SK-N-SH treated with all-trans-retinoic acid at 6 μM for 48 hours (cell line): ENCODE measurements around the gene ADGRB2.

Experiments
- ATAC-seq: fragments of 200-7000 bp; cut with Tn5 transposase; 3 replicates; pipeline ENCODE4 v1.9.1; 2020; ENCODE audit warnings: mild to moderate bottlenecking, moderate library complexity
- ARNTL ChIP-seq: fragments of 450-650 bp; formaldehyde crosslinking; IDR thresholded peaks from 2 replicates; pipeline ENCODE4 v1.5.0; 2020; ENCODE audit warnings: low read depth, mild to moderate bottlenecking, moderate library complexity, borderline replicate concordance
- BACH2 ChIP-seq: fragments of 250-450 bp; sonication (Bioruptor Pico); IDR thresholded peaks from 2 replicates; pipeline ENCODE4 v1.9.0; 2021; ENCODE audit warnings: mild to moderate bottlenecking, borderline replicate concordance
- CSDC2 ChIP-seq: fragments of 250-450 bp; sonication (Bioruptor Pico); IDR thresholded peaks from 2 replicates; pipeline ENCODE4 v1.5.0; 2020; ENCODE audit warnings: mild to moderate bottlenecking, moderate library complexity
- ESRRG ChIP-seq: fragments of 250-450 bp; sonication (Bioruptor Pico); IDR thresholded peaks from 2 replicates; pipeline ENCODE4 v1.6.1; 2021; ENCODE audit warnings: mild to moderate bottlenecking
- GLIS3 ChIP-seq: fragments of 250-450 bp; sonication (Bioruptor Pico); IDR thresholded peaks from 2 replicates; pipeline ENCODE4 v1.5.0; 2020; ENCODE audit warnings: mild to moderate bottlenecking, moderate library complexity
- OSR1 ChIP-seq: fragments of 250-450 bp; sonication (Bioruptor Pico); IDR thresholded peaks from 2 replicates; pipeline ENCODE4 v1.8.0; 2022; ENCODE audit warnings: moderate library complexity, mild to moderate bottlenecking, inconsistent platforms
- PATZ1 ChIP-seq: fragments of 250-450 bp; sonication (Bioruptor Pico); IDR thresholded peaks from 2 replicates; pipeline ENCODE4 v1.8.0; 2020; ENCODE audit warnings: mild to moderate bottlenecking, moderate library complexity, borderline replicate concordance
- RARB ChIP-seq: fragments of 250-450 bp; sonication (Bioruptor Pico); IDR thresholded peaks from 2 replicates; pipeline ENCODE4 v1.8.0; 2021; ENCODE audit warnings: mild to moderate bottlenecking, moderate library complexity
- SNAI2 ChIP-seq: fragments of 250-450 bp; sonication (Bioruptor Pico); IDR thresholded peaks from 2 replicates; pipeline ENCODE4 v1.5.0; 2020; ENCODE audit warnings: mild to moderate bottlenecking, moderate library complexity
- TCF4 ChIP-seq: fragments of 250-450 bp; sonication (Bioruptor Pico); IDR thresholded peaks from 2 replicates; pipeline ENCODE4 v1.8.0; 2021; ENCODE audit warnings: mild to moderate bottlenecking, moderate library complexity, borderline replicate concordance
- TOX ChIP-seq: fragments of 250-450 bp; sonication (Bioruptor Pico); IDR thresholded peaks from 2 replicates; pipeline ENCODE4 v1.8.0; 2021; ENCODE audit warnings: mild to moderate bottlenecking, moderate library complexity, borderline replicate concordance
- TSHZ2 ChIP-seq: fragments of 250-450 bp; sonication (Bioruptor Pico); IDR thresholded peaks from 2 replicates; pipeline ENCODE4 v1.5.0; 2020; ENCODE audit warnings: mild to moderate bottlenecking, moderate library complexity
- ZC3H10 ChIP-seq: fragments of 250-450 bp; sonication (Bioruptor Pico); IDR thresholded peaks from 2 replicates; pipeline ENCODE4 v1.5.1; 2021; ENCODE audit warnings: mild to moderate bottlenecking, moderate library complexity
- ZFP3 ChIP-seq: fragments of 250-450 bp; sonication (Bioruptor Pico); IDR thresholded peaks from 2 replicates; pipeline ENCODE4 v1.5.0; 2020; ENCODE audit warnings: mild to moderate bottlenecking, moderate library complexity
- ZFP30 ChIP-seq: fragments of 450-650 bp; formaldehyde crosslinking; IDR thresholded peaks from 2 replicates; pipeline ENCODE4 v1.5.0; 2022; ENCODE audit warnings: mild to moderate bottlenecking, moderate library complexity
- ZNF565 ChIP-seq: fragments of 450-650 bp; formaldehyde crosslinking; conservative IDR thresholded peaks from 2 replicates; pipeline ENCODE4 v1.5.0; 2020; ENCODE audit warnings: low read depth, mild to moderate bottlenecking, moderate library complexity
- ZNF70 ChIP-seq: fragments of 450-650 bp; formaldehyde crosslinking; IDR thresholded peaks from 2 replicates; pipeline ENCODE4 v1.5.0; 2020; ENCODE audit warnings: mild to moderate bottlenecking, moderate library complexity
- TF ChIP-seq, protein P1 (sequence below): fragments of 250-450 bp; sonication (Bioruptor Pico); IDR thresholded peaks from 2 replicates; pipeline ENCODE4 v1.8.0; 2021; ENCODE audit warnings: low read depth, mild to moderate bottlenecking, moderate library complexity, borderline replicate concordance
- TF ChIP-seq, protein P2 (sequence below): fragments of 250-450 bp; sonication (Bioruptor Pico); IDR thresholded peaks from 2 replicates; pipeline ENCODE4 v1.5.1; 2020; ENCODE audit warnings: low read depth, mild to moderate bottlenecking, moderate library complexity
- TF ChIP-seq, protein P3 (sequence below): fragments of 250-450 bp; sonication (Bioruptor Pico); IDR thresholded peaks from 2 replicates; pipeline ENCODE4 v1.5.1; 2021; ENCODE audit warnings: mild to moderate bottlenecking, moderate library complexity

Gene ADGRB2

DNA sequence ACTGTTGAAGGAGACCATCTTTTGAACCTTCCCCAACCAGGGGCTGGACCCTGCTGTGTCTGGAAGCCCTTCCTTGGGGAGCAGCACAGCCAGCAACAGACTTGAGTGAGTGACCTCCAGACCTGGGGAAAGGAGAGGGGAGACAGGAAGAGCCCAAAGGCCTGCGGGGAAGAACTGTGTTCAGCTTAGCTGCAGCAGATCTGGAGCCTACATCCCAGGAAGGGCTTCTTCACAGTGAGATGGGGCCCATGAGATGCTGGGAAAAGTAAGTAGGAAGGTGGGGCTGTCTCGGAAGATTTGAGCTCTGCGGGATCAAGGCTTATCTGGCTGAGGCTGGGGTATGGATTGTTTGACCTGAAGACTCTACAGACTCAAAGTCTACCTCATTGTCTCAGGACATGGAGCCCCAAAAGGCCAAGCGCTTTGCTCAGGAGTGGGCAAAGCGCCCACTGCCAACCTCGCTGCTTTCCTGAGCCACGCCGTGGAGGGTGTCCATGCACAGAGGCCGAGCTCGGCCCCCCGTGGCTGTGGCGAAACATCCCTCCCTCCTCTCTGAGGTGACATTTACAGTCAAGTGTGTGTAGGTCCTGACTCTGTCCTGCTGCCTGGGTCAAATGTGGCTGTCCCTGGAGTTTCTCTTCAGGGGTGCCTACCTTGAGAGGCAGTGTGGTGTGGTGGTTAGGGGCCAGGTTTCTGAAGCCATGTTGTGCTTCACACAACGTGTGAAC, 27.2 kb upstream of the ADGRB2 start:
- TF ChIP-seq PATZ1 (CRISPR knock-in tag), result no peak
- ATAC-seq, result no peak

- no peak for TF ChIP-seq ZFP3
- no peak for TF ChIP-seq BACH2 (CRISPR knock-in tag)
- TF ChIP-seq ZC3H10 (CRISPR knock-in tag), result no peak
- TF ChIP-seq, all 23 proteins: peak for 0
- ATAC-seq, result no peak
Measured at GRCh38 chr1:31790641-31791091, 26.5 kb upstream of the ADGRB2 start.

GRCh38 chr1:31790140-31790539, 26.0 kb upstream of the ADGRB2 start:
- ATAC-seq, result no peak
- TF ChIP-seq, protein P1, sequence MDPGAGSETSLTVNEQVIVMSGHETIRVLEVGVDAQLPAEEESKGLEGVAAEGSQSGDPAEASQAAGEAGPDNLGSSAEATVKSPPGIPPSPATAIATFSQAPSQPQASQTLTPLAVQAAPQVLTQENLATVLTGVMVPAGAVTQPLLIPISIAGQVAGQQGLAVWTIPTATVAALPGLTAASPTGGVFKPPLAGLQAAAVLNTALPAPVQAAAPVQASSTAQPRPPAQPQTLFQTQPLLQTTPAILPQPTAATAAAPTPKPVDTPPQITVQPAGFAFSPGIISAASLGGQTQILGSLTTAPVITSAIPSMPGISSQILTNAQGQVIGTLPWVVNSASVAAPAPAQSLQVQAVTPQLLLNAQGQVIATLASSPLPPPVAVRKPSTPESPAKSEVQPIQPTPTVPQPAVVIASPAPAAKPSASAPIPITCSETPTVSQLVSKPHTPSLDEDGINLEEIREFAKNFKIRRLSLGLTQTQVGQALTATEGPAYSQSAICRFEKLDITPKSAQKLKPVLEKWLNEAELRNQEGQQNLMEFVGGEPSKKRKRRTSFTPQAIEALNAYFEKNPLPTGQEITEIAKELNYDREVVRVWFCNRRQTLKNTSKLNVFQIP (CRISPR knock-in tag), result no peak
- no peak for TF ChIP-seq TOX (CRISPR knock-in tag)
- TF ChIP-seq, protein P2, sequence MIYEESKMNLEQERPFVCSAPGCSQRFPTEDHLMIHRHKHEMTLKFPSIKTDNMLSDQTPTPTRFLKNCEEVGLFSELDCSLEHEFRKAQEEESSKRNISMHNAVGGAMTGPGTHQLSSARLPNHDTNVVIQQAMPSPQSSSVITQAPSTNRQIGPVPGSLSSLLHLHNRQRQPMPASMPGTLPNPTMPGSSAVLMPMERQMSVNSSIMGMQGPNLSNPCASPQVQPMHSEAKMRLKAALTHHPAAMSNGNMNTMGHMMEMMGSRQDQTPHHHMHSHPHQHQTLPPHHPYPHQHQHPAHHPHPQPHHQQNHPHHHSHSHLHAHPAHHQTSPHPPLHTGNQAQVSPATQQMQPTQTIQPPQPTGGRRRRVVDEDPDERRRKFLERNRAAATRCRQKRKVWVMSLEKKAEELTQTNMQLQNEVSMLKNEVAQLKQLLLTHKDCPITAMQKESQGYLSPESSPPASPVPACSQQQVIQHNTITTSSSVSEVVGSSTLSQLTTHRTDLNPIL (CRISPR knock-in tag), result no peak

DNA sequence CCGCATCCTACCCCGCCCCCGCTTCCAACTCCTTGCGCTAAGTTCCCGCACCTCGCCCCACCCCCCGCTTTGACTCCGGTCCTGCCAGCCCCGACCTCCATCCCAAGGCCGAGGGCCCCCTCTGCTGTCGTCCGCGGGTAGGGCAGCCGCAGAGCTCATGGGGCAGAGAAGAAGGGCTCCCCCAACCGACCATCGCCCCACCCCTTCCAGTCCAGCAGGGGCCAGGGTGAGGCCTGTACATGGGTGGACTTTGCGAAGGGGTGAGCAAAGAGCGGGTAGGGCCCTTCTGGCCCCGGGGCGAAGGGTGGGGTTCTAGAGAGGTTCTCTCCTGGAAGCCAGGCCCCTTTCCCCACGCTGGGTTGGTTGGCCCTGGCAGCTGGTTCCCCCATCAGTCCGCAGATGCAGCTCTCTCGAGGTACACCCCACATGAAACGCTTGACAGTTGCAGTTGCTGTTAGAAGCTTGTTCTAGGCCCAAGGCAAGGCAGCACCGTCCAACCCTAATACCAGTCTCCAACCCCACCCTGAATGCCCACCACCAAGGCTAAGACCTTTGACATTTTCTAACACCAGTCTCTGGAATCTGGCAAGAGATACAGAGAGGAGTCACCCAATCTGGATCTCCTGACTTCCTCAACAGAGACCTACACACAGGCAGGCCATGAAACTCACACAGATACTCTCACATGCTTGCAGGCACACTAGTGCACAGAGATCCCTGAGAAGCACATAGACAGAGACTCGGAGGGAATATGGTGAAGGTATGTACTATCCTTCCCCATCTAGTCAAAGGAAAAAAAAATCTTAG, 25.3 kb upstream of the ADGRB2 start:
- peak; percentile 89 for ATAC-seq
- TF ChIP-seq ESRRG (CRISPR knock-in tag) (no peak), ZNF70 (CRISPR knock-in tag) (no peak), CSDC2 (CRISPR knock-in tag) (no peak), ARNTL (no peak), ZFP30 (CRISPR knock-in tag) (no peak), SNAI2 (CRISPR knock-in tag) (no peak), ZFP3 (no peak), BACH2 (CRISPR knock-in tag) (no peak), TCF4 (CRISPR knock-in tag) (no peak), GLIS3 (CRISPR knock-in tag) (no peak)

DNA sequence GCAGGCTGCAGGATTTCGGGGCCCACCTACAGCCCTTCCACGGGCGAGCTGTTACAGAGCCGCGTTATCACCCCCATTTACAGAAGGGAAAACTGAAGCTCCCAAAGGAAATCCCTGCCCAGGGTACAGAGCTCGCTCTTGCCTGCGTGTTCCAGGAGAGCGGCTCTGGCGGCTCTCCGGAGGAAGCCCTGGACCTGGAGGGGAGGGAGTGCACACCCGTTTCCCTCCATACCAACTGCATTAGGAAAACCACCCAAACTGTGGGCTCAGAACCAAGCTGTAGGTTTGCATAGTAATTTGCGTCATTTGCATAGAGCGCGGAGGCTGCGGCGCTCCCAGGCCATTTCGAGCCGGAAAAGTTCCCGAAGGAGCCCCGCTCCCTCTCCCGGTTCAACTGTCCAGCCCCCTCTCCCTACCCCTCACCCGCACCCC, 24.7 kb upstream of the ADGRB2 start:
- peak; percentile 71 for ATAC-seq
- TF ChIP-seq CSDC2 (CRISPR knock-in tag) (no peak), OSR1 (CRISPR knock-in tag) (no peak), ZNF70 (CRISPR knock-in tag) (no peak), ZNF565 (CRISPR knock-in tag) (no peak), SNAI2 (CRISPR knock-in tag) (no peak), TSHZ2 (CRISPR knock-in tag) (no peak), GLIS3 (CRISPR knock-in tag) (no peak), TOX (CRISPR knock-in tag) (no peak), RARB (CRISPR knock-in tag) (no peak)
- TF ChIP-seq, protein P1 (CRISPR knock-in tag), result no peak
- TF ChIP-seq, protein P2 (CRISPR knock-in tag), result no peak
- TF ChIP-seq, protein P3, sequence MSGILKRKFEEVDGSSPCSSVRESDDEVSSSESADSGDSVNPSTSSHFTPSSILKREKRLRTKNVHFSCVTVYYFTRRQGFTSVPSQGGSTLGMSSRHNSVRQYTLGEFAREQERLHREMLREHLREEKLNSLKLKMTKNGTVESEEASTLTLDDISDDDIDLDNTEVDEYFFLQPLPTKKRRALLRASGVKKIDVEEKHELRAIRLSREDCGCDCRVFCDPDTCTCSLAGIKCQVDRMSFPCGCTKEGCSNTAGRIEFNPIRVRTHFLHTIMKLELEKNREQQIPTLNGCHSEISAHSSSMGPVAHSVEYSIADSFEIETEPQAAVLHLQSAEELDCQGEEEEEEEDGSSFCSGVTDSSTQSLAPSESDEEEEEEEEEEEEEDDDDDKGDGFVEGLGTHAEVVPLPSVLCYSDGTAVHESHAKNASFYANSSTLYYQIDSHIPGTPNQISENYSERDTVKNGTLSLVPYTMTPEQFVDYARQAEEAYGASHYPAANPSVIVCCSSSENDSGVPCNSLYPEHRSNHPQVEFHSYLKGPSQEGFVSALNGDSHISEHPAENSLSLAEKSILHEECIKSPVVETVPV, result no peak
